Neural progenitor cell (in vitro differentiated cells): Measurements from ENCODE around the gene ALK. TPM values are rescaled to one million over a fixed set of nuclear protein-coding genes. Genes with fewer than 3 reads are reported as not detected.

Source experiments
- DNase-seq: peaks from one replicate; pipeline ENCODE4 v3.0.0-alpha.2; 2016; ENCODE audit warnings: low spot score
- H2AFZ ChIP-seq: fragments of 200-600 bp; sonication (generic); replicated peaks from 2 replicates; pipeline ENCODE4 v1.6.1; 2016; ENCODE audit warnings: antibody characterized with exemption
- H3F3A ChIP-seq: fragments of 200-600 bp; sonication (generic); 2 replicates; pipeline ENCODE4 v1.6.1; 2016; ENCODE audit warnings: antibody characterized with exemption, low read depth
- H3K27ac ChIP-seq: fragments of 200-600 bp; sonication (generic); 2 replicates; pipeline ENCODE4 v1.5.1; 2016; ENCODE audit warnings: mild to moderate bottlenecking
- H3K27me3 ChIP-seq: fragments of 200-600 bp; sonication (generic); 2 replicates; pipeline ENCODE4 v1.6.1; 2016; ENCODE audit warnings: mild to moderate bottlenecking, moderate library complexity
- H3K36me3 ChIP-seq: fragments of 200-600 bp; sonication (generic); 2 replicates; pipeline ENCODE4 v1.5.1; 2016
- H3K4me1 ChIP-seq: fragments of 200-600 bp; sonication (generic); 2 replicates; pipeline ENCODE4 v1.6.1; 2016; ENCODE audit warnings: mixed run types
- H3K4me2 ChIP-seq: fragments of 200-600 bp; sonication (generic); 2 replicates; pipeline ENCODE4 v1.6.1; 2016
- H3K4me3 ChIP-seq: fragments of 200-600 bp; sonication (generic); 2 replicates; pipeline ENCODE4 v1.5.1; 2016
- H3K79me2 ChIP-seq: fragments of 200-600 bp; sonication (generic); 2 replicates; pipeline ENCODE4 v1.6.1; 2016; ENCODE audit warnings: low read depth
- H3K9ac ChIP-seq: fragments of 200-600 bp; sonication (generic); 2 replicates; pipeline ENCODE4 v1.6.1; 2016
- H3K9me3 ChIP-seq: fragments of 200-600 bp; sonication (generic); 2 replicates; pipeline ENCODE4 v1.5.1; 2016; ENCODE audit warnings: low read depth
- H4K20me1 ChIP-seq: fragments of 200-600 bp; sonication (generic); 2 replicates; pipeline ENCODE4 v1.6.1; 2016; ENCODE audit warnings: low read depth
- H3K27ac Mint-ChIP-seq: 3 replicates; pipeline ENCODE4 v1.8.0; 2021; ENCODE audit warnings: mixed read lengths
- H3K27me3 Mint-ChIP-seq: 2 replicates; pipeline ENCODE4 v1.8.0; 2022; ENCODE audit warnings: low read depth, mild to moderate bottlenecking, inconsistent platforms, moderate library complexity, mixed read lengths; ENCODE audit not compliant: insufficient read depth
- H3K36me3 Mint-ChIP-seq: 3 replicates; pipeline ENCODE4 v1.8.0; 2021; ENCODE audit warnings: mixed read lengths
- H3K4me1 Mint-ChIP-seq: 3 replicates; pipeline ENCODE4 v1.8.0; 2021; ENCODE audit warnings: mixed read lengths
- H3K4me3 Mint-ChIP-seq: 3 replicates; pipeline ENCODE4 v1.8.0; 2021; ENCODE audit warnings: mild to moderate bottlenecking, moderate library complexity, mixed read lengths
- H3K9me3 Mint-ChIP-seq: 3 replicates; pipeline ENCODE4 v1.8.0; 2020; ENCODE audit warnings: mixed read lengths
- EZH2 ChIP-seq: fragments of 200-600 bp; sonication (generic); IDR thresholded peaks from 2 replicates; pipeline ENCODE4 v1.6.1; 2017; ENCODE audit warnings: antibody characterized with exemption, mild to moderate bottlenecking, moderate library complexity
- EZH2phosphoT487 ChIP-seq: fragments of 200-600 bp; sonication (generic); IDR thresholded peaks from 2 replicates; pipeline ENCODE4 v1.6.1; 2017; ENCODE audit warnings: antibody characterized with exemption
- total RNA-seq: library from RNA; depleted of rRNA; stranded (reverse); fragments of >200 nt; gene quantifications from 2 replicates; pipeline ENCODE4 v1.2.3, GENCODE V29; 2015; ENCODE audit warnings: low replicate concordance
- TF ChIP-seq, protein P1 (sequence below): fragments of 200-600 bp; sonication (generic); IDR thresholded peaks from 2 replicates; pipeline ENCODE4 v1.5.1; 2017; ENCODE audit warnings: antibody characterized with exemption, mild to moderate bottlenecking

ALK gene
- total RNA-seq, 1 donor from 2014 or later = not detected

DNA sequence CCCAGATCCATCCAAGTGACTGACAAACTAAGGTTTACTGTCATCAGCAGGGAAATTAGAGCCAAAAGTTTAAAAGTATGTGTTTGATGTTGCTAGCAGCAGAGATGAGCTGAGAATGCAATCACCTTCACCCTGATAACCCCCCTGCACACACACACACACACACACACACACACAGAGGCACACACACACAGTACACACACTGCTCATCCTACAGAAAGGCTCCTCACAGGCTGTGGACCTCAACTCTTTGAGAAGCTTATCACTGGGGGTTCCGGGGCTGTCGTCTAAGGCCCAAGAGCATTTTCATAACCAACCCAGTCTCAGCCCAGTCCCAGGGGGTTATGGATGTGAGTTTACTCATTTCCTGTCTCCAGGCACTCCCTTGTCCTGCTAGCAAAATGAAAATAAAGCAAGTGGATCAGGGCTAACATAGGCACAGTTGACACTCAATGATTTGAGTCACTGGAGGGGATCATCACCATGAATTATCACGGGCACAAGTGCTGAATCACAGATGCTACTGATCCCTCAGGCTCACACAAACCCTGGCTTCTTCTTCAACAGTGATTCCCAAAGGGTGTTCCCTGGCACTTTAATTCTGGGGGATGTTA is 76.6 kb downstream of the ALK start:
- Histone ChIP-seq H3K27ac (no peak overlapping the region), H3K79me2 (no peaks in the 10 kb centered on the region), H3K9me3 (no peaks in the 10 kb centered on the region), H3K27me3 (peaks cover 8% of the 10 kb centered on the region), H3K4me2 (no peak overlapping the region), H3K4me1 (no peaks in the 10 kb centered on the region), H2AFZ (no peak overlapping the region), H3K9ac (no peak overlapping the region), H4K20me1 (no peaks in the 10 kb centered on the region), H3F3A (no peaks in the 10 kb centered on the region), H3K4me3 (no peak overlapping the region), H3K36me3 (no peaks in the 10 kb centered on the region)
- Mint-ChIP-seq H3K4me3 (no peak overlapping the region), H3K27ac (no peak overlapping the region), H3K36me3 (no peaks in the 10 kb centered on the region), H3K4me1 (peaks cover 3% of the 10 kb centered on the region), H3K9me3 (no peaks in the 10 kb centered on the region), H3K27me3 (no peaks in the 10 kb centered on the region)
- TF ChIP-seq EZH2phosphoT487 (no peak), EZH2 (no peak)
- TF ChIP-seq, protein P1, sequence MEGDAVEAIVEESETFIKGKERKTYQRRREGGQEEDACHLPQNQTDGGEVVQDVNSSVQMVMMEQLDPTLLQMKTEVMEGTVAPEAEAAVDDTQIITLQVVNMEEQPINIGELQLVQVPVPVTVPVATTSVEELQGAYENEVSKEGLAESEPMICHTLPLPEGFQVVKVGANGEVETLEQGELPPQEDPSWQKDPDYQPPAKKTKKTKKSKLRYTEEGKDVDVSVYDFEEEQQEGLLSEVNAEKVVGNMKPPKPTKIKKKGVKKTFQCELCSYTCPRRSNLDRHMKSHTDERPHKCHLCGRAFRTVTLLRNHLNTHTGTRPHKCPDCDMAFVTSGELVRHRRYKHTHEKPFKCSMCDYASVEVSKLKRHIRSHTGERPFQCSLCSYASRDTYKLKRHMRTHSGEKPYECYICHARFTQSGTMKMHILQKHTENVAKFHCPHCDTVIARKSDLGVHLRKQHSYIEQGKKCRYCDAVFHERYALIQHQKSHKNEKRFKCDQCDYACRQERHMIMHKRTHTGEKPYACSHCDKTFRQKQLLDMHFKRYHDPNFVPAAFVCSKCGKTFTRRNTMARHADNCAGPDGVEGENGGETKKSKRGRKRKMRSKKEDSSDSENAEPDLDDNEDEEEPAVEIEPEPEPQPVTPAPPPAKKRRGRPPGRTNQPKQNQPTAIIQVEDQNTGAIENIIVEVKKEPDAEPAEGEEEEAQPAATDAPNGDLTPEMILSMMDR = no peak
- DNase-seq = no peak

DNA sequence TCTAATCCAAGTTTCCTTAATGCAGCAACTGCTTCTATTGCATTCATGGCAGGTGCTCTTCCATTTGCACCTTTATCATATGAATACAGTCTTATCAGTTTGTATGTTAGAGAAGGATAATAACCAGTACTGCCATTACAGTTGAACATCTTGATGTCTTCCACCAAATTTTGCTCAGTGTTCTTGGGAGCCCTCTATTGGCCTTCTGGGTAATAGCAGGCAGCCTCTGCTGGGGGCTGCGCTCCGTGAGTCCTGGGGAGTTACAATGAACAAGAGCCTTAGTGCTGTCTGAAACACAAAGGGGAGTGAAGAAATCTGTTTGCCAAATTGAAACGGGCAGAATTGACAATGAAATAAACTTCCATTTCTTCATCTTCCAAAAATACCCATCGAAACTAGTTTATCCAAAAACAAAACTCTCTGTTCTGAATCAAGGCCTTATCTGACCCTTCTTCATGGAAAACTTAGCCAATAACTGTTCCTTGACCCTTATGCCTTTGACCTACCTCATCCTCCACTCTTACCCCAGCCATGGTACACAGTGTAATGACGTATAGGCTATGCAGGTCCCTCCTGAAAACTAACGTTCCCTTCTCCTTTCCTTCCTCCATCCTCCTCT is 79.9 kb downstream of the ALK start:
- no peak overlapping the region for H3K27ac Mint-ChIP-seq
- peaks cover 16% of the 10 kb centered on the region for H3K9me3 Mint-ChIP-seq

DNA sequence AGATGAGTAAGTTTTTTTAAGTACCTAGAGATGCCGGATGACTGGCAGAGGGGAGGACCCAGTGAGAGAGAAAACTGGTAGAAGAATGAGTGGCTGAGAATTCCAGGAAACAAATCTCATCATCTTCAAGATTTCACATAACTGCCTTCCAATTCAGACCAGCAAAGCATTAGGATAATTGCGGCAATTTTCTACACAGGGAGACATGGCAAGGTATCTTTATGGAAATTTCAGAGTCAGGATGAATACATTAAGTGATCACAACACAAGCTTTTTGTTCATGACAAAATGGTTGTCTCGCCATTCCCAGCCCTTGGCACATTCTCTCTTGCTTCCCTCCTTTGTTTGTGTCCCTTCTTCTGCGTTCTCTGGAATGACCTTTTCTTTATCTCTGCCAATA is 82.1 kb downstream of the ALK start:
- H3K36me3 ChIP-seq = no peaks in the 10 kb centered on the region
- no peaks in the 10 kb centered on the region for H3K36me3 Mint-ChIP-seq
- no peaks in the 10 kb centered on the region for H3K27me3 Mint-ChIP-seq
- H4K20me1 ChIP-seq = no peaks in the 10 kb centered on the region
- no peak overlapping the region for H3K4me3 Mint-ChIP-seq
- DNase-seq = no peak
- no peak overlapping the region for H3K27ac ChIP-seq
- no peak overlapping the region for H3K4me3 ChIP-seq
- H3K4me1 Mint-ChIP-seq = peaks cover 3% of the 10 kb centered on the region
- H3K9me3 Mint-ChIP-seq = peaks cover 21% of the 10 kb centered on the region
- H3K27ac Mint-ChIP-seq = no peak overlapping the region
- H2AFZ ChIP-seq = no peak overlapping the region
- H3K9me3 ChIP-seq = no peaks in the 10 kb centered on the region
- TF ChIP-seq, protein P1 = no peak
- TF ChIP-seq EZH2phosphoT487 (no peak), EZH2 (no peak)
- no peaks in the 10 kb centered on the region for H3F3A ChIP-seq
- H3K4me1 ChIP-seq = no peaks in the 10 kb centered on the region
- H3K4me2 ChIP-seq = no peak overlapping the region
- no peak overlapping the region for H3K9ac ChIP-seq
- H3K79me2 ChIP-seq = no peaks in the 10 kb centered on the region
- H3K27me3 ChIP-seq = peaks cover 8% of the 10 kb centered on the region

More for the DNA sequence above, 79.9 kb downstream of the ALK start:
- H3F3A ChIP-seq = no peaks in the 10 kb centered on the region
- peak; percentile 60 for DNase-seq
- H2AFZ ChIP-seq = no peak overlapping the region
- Mint-ChIP-seq H3K4me1 (peaks cover 3% of the 10 kb centered on the region), H3K36me3 (no peaks in the 10 kb centered on the region), H3K4me3 (no peak overlapping the region), H3K27me3 (no peaks in the 10 kb centered on the region)
- no peaks in the 10 kb centered on the region for H3K36me3 ChIP-seq
- no peak overlapping the region for H3K4me2 ChIP-seq
- H3K9me3 ChIP-seq = no peaks in the 10 kb centered on the region
- H3K27ac ChIP-seq = no peak overlapping the region
- no peak for TF ChIP-seq EZH2
- no peak for TF ChIP-seq EZH2phosphoT487
- TF ChIP-seq, protein P1 = peak; percentile 90
- no peaks in the 10 kb centered on the region for H3K4me1 ChIP-seq
- no peak overlapping the region for H3K9ac ChIP-seq
- no peak overlapping the region for H3K4me3 ChIP-seq
- peaks cover 8% of the 10 kb centered on the region for H3K27me3 ChIP-seq
- H4K20me1 ChIP-seq = no peaks in the 10 kb centered on the region
- H3K79me2 ChIP-seq = no peaks in the 10 kb centered on the region
